CD4-positive, alpha-beta T cell treated with Interleukin-17A for 1 hour (primary cell): ENCODE data around the gene TCAIM.
A peak's percentile ranks its signal among the peaks of the same experiment; 100 is the strongest.
"Not testable (repeated sequence)": the region's sequence is repeated elsewhere in the genome, so short reads cannot be mapped to it uniquely, and the experiment has no call there.

ENCODE experiments used
- DNase-seq: peaks from one replicate; pipeline ENCODE4 v3.0.0-alpha.2; 2020

Gene TCAIM

GRCh38 chr3:44416031-44417030, 77.8 kb downstream of the TCAIM start:
- no peak for DNase-seq

GRCh38 chr3:44418118-44418517, 79.6 kb downstream of the TCAIM start:
- DNase-seq, result not testable (repeated sequence)

DNA sequence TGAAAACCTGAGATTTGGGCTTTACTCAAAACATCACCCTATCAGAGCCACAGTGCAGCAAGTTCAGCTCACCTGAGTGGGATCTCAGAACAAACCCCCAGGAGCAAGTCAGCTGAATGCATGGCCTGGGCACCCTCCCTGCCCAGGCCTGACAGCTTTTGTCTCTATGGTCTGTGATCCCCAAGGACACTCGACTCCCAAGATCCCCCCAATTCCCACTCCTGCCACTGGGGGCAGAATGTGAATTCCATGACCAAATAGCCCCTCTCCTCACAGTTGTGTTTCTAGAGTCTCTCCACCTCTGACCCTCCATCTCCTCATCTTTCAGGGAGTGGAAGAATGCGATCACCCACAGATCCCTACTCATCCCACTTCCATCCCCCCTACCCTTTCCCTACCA, 80.0 kb downstream of the TCAIM start:
- no peak for DNase-seq

DNA sequence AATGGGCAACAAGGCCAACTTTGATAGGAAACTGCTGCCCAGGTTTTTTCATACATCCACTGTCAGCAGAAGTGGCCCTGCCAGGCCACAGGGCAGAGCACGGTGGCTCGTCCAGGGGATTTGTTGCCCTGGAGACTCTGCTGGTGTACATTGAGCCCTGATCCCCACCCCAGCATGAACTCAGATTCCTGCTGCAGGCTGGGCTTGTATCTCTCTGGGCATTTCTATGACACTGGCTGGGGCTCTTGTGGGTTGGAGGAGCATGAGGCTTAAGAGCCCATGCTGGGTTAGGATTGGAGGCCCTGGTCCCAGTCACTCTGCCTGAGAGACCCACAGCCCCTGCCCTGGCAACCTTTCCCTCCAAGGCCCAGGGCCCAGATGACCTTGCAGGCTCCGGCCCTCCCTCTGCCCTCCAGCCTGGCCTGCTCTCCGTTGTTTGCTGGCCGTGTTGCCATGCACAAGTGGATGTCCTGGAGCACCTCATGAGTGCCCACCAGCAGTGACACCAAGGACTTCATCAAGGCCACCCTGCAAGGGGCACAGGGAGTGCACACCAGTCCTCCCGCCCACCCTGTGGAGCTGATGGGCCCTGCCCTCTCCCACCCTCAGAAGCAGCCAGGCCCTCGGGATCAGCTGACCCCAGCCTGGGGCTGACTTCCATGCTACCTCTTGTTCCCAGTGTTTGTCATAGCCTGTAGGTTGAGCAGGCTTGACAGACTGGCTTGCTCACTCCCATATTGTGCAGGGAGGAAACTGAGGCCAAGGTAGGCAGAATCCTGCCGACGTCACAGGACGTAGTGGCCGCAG, 80.8 kb downstream of the TCAIM start:
- no peak for DNase-seq

DNA sequence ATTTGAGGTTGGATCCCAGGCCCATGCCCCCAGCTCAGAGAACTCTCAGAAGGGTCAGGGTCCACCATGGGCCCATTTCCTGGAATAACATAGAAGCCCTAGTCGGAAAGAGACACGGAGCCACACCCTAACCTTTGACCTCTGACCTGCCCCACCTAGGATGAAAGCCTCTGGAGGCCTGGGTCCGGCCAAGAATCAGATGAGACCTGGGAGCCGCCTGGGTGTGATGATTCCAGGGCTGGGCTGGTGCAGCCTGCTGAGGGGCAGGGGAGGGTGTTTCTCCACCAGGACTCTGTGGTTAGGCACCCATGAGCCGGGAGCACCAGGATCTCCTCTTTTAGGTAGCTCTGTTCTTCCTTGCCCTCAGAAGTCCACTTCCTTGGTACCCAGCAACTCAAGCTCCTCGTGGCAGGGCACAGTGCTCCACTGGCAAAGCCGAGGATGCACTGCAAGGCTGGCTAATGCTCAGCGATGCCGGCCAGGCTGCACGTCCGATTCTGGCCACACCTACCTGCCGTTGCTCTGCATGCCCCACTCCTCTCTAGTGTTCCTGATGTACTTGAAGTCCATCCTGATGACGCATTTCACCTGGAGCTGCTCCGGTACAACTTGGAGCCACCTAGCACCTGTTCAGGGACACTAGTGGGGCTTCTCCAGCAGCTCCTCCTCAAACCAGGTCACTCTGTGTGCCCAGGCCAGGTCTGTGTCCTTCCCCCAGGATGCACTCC, 81.5 kb downstream of the TCAIM start:
- DNase-seq, result no peak

- DNase-seq, result no peak
Measured at GRCh38 chr3:44420676-44421075, 82.1 kb downstream of the TCAIM start.

DNA sequence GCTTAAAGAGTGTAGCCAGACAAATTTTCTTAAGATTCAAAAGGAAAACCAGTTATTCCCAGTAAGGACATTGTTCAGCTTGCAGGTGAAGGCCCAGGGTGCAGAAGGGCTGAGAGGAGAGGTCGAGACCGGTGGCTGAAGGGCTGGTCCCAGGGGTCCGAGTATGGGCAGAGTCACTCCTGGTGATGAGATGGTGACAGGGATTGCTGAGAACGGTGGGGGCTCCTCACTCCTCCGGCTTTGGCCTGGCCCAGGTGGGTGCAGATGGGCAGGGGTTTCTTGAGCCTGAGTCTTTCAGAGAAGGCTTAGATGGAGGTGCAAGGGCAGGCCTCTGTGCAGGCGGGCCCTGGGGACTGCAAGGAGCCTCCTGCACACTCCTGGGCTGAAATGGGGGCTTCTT, 82.7 kb downstream of the TCAIM start:
- no peak for DNase-seq

- DNase-seq, result no peak
Measured at GRCh38 chr3:44424758-44425157, 86.2 kb downstream of the TCAIM start.

DNA sequence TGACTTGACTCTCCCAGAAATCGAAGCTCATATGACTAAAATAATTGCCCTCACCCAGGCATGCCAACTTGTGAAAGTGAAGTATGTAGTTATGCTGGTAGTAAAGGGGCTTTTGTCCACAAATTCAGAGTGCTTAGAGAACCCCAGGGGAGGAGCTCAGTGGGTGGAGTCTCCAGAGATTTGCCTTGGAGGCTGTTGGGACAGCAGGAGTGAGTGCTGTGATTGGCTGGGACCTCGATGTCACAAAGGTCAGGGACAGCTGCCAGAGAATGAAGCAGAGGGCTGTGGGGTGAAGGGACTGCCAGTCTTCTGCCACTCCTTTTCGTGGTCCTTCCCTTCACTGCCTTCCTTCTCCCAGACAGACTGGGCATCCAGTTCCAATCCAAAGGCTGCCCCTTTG, 89.1 kb downstream of the TCAIM start:
- DNase-seq, result no peak

- DNase-seq, result no peak
Measured at GRCh38 chr3:44428910-44429309, 90.3 kb downstream of the TCAIM start.

DNA sequence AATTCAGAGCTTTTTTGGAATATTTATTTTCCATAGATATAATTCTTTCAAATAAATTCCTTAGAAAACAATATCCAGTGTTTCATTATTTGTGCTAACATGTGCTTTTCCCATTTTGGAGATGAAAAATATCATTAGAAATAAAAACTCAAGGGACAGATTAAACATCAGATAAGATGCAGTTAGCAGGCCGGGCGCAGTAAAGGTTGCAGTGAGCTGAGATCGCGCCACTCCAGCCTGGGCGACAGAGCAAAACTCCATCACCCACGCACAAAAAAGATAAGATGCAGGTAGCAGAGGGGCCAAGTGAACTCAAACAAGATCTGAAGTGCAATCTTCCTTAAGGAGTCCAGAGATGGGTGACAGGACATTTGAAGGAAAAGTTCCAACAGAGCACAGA, 90.9 kb downstream of the TCAIM start:
- no peak for DNase-seq

DNA sequence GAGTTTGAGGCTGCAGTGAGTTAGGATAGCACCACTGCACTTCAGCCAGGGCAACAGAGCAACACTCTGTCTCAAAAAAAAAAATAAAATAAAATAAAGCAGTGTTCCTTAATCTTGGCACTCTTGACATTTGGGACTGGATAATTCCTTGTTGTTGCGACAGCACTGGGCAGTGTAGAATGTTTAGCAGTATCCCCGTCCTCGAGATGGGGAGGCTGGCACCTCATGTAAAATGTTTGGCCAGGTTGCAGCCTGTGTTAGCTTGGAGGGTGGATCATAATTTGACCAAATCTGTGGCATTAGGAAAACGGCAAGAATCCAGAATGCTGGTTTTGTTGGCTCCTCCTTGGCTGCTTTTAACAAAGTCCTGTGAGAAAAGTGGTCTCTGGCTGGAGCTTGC, 91.9 kb downstream of the TCAIM start:
- DNase-seq, result no peak

- DNase-seq, result no peak
Measured at GRCh38 chr3:44434834-44435510, 96.4 kb downstream of the TCAIM start.

- DNase-seq, result no peak
Measured at GRCh38 chr3:44436181-44436580, 97.6 kb downstream of the TCAIM start.

- DNase-seq, result no peak
Measured at GRCh38 chr3:44437800-44438199, 99.2 kb downstream of the TCAIM start.

GRCh38 chr3:44439499-44440295, 101.1 kb downstream of the TCAIM start:
- peak; percentile 81 for DNase-seq

- no peak for DNase-seq
Measured at GRCh38 chr3:44442596-44443309, 104.2 kb downstream of the TCAIM start.

DNA sequence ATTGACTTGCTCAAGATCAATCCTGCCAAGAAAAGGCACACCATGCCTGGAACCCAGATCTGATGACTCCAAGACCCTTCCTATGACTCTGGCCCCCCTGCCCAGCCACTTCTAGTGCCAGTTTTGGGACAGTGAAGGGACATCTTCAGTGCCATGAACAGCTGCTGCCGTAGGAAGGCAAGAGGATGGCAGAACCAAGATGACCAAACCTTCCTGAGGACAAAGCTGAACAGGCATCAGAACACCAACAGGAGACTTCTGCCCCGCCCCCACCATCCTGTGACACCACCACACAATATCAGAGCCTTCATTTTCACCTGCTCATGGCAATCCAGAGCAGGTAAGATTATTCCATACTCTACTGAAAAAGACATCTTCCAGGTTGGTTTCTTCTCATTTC, 105.9 kb downstream of the TCAIM start:
- DNase-seq, result no peak

DNA sequence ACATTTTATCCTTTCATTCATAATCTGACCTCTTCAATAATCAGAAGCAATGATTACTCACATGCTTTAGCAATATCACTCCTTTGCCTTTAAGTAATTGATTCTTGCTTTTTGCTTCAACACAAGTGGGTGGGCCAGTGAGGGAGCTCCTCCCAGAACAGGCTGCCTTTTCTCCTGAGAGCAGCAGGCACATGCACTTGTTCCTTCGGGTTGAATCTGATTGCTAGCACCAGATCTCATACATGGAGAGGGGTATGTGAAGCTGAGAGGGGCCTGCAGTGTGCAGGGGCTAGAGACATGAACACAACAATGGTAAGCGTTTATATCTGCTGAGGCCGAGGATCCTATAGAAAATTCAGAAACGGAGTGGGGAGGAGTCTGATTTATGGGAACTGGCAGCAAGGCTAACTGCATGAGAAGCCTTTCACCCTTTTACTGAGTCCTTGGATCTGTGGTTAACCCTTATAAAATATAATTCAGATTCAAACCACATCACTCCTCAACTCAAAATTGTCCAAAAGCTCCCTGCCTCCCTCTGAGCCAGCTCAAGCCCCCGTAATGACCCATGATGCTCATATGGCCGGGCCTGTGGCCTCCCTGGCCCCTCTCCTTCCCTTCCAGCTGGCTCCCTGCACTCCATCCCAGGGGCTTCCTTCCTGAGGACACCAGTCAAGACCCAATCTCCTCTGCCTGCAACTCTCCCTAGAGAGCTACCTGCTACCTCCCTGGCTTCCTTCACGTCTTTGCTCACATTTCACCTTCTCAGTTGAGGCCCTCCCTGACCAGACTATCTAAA, 106.5 kb downstream of the TCAIM start:
- no peak for DNase-seq

- no peak for DNase-seq
Measured at GRCh38 chr3:44445786-44446185, 107.2 kb downstream of the TCAIM start.
